Omental fat pad (tissue), 4 donors: ENCODE measurements around the gene ATL2. TPM values are rescaled to one million over a fixed set of nuclear protein-coding genes. Genes with fewer than 3 reads are reported as not detected.

Experiments
- ATAC-seq: fragments of 150-250 bp; one replicate; pipeline ENCODE4 v1.9.1; 2016; ENCODE audit warnings: mild to moderate bottlenecking, moderate library complexity; ENCODE audit not compliant: low FRiP score
- DNase-seq: peaks from one replicate; pipeline ENCODE4 v3.0.0-alpha.2; 2019; ENCODE audit warnings: low spot score
- CTCF ChIP-seq, 3 donors: fragments of 450-650 bp; IDR thresholded peaks; one replicate each; pipeline ENCODE4 v1.5.1; 2016 to 2017; ENCODE audit warnings: antibody characterized with exemption in 3 of 3, mild to moderate bottlenecking in 3 of 3, moderate library complexity in 2 of 3
- total RNA-seq, 4 donors: library from RNA; depleted of rRNA; stranded (reverse); fragments of >200 nt; gene quantifications; one replicate each; pipeline ENCODE4 v1.1.0, GENCODE V29; 2016

Gene ATL2
- 10 to 100 TPM; 52.7 to 82.0 (median 68.2) TPM for total RNA-seq

DNA sequence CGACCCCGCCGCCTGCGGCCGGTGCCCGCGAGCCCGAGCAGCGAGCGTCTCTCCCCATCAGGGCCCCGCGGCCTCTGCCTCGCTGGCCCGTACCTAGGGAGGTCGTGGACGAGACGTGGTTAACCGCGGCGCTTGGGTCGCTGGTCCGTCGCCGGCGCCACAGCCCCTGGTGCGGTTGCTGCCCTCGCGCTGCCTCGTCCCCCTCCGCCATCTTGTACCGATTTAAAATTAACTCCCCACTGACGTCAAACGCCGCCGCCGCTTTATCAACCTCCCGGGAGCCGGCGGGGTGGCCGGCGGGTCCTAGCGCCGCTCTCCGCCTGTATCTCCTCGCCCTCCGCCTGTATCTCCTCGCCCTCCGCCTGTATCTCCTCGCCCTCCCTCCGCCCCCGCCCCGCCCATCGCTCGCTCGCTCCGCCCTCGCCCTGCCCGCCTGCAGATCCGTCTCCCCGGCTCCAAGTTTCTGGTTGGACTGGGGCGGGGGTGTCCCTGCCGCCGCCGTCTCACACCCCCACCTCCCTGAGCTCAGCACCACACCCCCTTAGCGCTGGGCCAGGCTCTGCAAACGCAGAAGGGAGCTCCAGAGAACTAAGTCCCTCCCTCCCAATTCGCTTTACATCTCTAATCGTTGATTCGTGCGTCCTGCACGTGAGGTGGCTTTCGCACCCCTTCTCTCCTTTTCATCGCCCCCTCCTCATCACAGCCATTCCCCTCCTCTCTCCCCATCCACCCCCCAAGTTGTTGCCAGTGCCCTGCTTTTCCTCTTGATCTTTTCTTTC lies at the start of gene ATL2:
TSS of gene ATL2 (minus strand) at position 224 of the 779 bp plus-strand sequence. CDS start at position 211, 13 bp downstream.
- no peak for TF ChIP-seq CTCF (IDR thresholded peaks at IDR 0.05)
- peak; percentile 90 for ATAC-seq
- DNase-seq: peak; percentile 85

- DNase-seq (no peak), ATAC-seq (no peak)
- no peak for TF ChIP-seq CTCF (IDR thresholded peaks at IDR 0.05)
These were observed 46.7 kb upstream of the ATL2 start for GRCh38 chr2:38423763-38424162.

DNA sequence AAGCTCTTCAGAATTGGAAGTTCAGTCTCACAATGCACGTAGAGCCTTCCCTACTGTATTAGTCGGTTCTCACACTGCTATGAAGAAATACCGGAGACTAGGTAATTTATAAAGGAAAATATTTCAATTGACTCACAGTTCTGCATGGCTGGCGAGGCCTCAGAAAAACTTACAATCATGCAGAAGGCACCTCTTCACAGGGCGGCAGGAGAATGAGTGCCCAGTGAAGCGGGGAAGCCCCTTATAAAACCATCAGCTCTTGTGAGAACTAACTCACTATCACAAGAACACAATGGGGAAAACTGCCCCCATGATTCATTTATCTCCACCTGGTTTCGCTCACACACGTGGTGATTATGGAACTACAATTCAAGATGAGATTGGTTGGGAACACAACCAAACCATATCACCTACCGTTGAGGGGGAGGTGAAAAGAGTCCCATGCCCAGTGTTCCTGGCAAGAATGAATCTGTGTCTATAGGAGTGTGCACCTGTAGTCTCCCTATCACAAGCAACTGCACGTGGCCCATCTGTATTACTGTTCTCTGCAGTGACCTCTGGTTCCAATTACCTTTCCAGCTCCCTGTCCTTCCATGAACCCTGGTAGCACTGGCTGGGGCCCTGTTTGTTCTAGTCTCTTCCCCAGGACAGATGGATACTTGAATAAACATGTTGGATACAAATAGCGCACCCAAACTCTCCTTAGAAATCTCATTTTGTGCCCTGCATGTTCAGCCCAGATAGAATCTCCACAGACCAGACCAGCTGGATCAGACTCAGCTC lies 44.4 kb upstream of the ATL2 start:
- DNase-seq: no peak
- ATAC-seq: no peak
- TF ChIP-seq CTCF (IDR thresholded peaks at IDR 0.05): no peak

DNA sequence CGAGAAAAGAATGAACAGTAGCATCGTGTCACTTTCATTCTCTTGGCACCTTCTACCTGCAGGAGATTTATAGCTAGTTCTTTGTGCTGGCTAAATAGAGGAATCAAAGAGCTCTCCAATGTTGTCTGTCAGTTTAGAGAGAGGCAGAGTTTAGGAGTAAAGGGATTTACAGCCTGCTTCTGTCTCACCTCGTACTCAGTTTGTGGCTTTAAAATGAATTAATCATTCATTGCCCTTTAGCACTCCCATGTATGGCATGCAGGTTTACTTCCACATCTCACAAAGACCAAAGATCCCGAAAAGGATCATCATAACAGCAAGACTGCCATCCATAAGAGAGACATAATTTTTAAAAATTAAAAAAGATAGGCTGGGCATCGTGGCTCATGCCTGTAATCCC lies 42.4 kb upstream of the ATL2 start:
- TF ChIP-seq CTCF (IDR thresholded peaks at IDR 0.05): no peak
- DNase-seq (no peak), ATAC-seq (no peak)

DNA sequence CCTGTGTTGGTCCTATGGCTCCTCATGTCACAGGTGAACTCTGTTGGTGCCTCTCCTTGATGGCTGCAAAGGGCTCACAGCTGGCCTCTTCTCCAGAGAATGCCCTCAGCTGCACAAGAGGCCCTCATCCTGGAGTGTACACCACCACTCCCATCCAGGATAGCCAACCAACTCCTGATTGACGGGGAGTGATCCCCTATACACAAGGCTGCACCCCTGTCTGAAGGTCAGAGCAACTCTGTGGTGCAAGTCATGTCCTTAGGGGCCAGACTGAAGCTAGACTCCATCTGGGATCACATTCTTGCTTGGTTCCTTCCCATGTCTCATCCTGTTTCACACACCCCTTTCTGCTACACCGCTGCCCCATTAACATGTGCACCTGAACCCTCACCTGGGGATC lies 41.7 kb upstream of the ATL2 start:
- DNase-seq (no peak), ATAC-seq (no peak)
- no peak for TF ChIP-seq CTCF (IDR thresholded peaks at IDR 0.05)

- DNase-seq: no peak
- ATAC-seq: no peak
- TF ChIP-seq CTCF (IDR thresholded peaks at IDR 0.05): no peak
These were observed 40.9 kb upstream of the ATL2 start for GRCh38 chr2:38417745-38418689.
